Natural killer cell (primary cell): ENCODE data around the gene RNF43. TPM values are rescaled to one million over a fixed set of nuclear protein-coding genes. Genes with fewer than 3 reads are reported as not detected.

Source experiments
- ATAC-seq, 3 donors: fragments of 150-1000 bp in 2 of 3; fragments of 200-7000 bp in 1 of 3; cut with Tn5 transposase; 1 replicate in 1 of 3; 2 replicates in 2 of 3; pipeline ENCODE4 v1.10.0; 2021; ENCODE audit warnings: mild to moderate bottlenecking in 2 of 3, moderate library complexity in 2 of 3
- DNase-seq, 2 donors: peaks; one replicate each; pipeline versions ENCODE4 v3.0.0 to v3.0.0-alpha.2; 2013 to 2021; ENCODE audit warnings: mixed read lengths in 1 of 2
- H3K27ac ChIP-seq: one replicate; pipeline ENCODE4 v1.5.1; 2013; ENCODE audit warnings: mild to moderate bottlenecking, low read length
- H3K27me3 ChIP-seq: one replicate; pipeline ENCODE4 v1.6.1; 2013; ENCODE audit warnings: low read length; ENCODE audit not compliant: control insufficient read depth, insufficient read depth
- H3K36me3 ChIP-seq: one replicate; pipeline ENCODE4 v1.6.1; 2013; ENCODE audit warnings: low read length; ENCODE audit not compliant: control insufficient read depth, insufficient read depth
- H3K4me1 ChIP-seq: one replicate; pipeline ENCODE4 v1.6.1; 2013; ENCODE audit warnings: low read length; ENCODE audit not compliant: control insufficient read depth, insufficient read depth
- H3K4me3 ChIP-seq: one replicate; pipeline ENCODE4 v1.5.1; 2013; ENCODE audit warnings: low read length
- H3K9me3 ChIP-seq: one replicate; pipeline ENCODE4 v1.6.1; 2013; ENCODE audit warnings: low read length; ENCODE audit not compliant: control insufficient read depth, insufficient read depth
- H3K27ac Mint-ChIP-seq, 2 donors: one replicate each; pipeline ENCODE4 v1.8.0; 2022; ENCODE audit warnings: mild to moderate bottlenecking in 2 of 2, mixed read lengths in 2 of 2, moderate library complexity in 1 of 2
- H3K27me3 Mint-ChIP-seq, 2 donors: one replicate each; pipeline ENCODE4 v1.8.0; 2022; ENCODE audit warnings: low read depth in 2 of 2, mixed read lengths in 2 of 2
- H3K36me3 Mint-ChIP-seq: one replicate; pipeline ENCODE4 v1.8.0; 2022; ENCODE audit warnings: mixed read lengths
- H3K4me1 Mint-ChIP-seq, 2 donors: one replicate each; pipeline ENCODE4 v1.8.0; 2022; ENCODE audit warnings: mixed read lengths in 2 of 2
- H3K4me3 Mint-ChIP-seq: one replicate; pipeline ENCODE4 v1.8.0; 2022; ENCODE audit warnings: mild to moderate bottlenecking, moderate library complexity, mixed read lengths
- H3K9me3 Mint-ChIP-seq, 2 donors: one replicate each; pipeline ENCODE4 v1.8.0; 2022; ENCODE audit warnings: mixed read lengths in 2 of 2
- WGBS: methylation state at CpG from one replicate; pipeline ENCODE4 v1.1.7; 2013; ENCODE audit warnings: missing lambda C conversion rate; ENCODE audit not compliant: insufficient coverage; 5-methylcytosine and 5-hydroxymethylcytosine counted together
- intact Hi-C: fragments of 100-400 bp; cut with micrococcal nuclease; formaldehyde crosslinking; loops from one replicate; pipeline ENCODE4 v1.14.2; 2022
- total RNA-seq, 4 donors: library from RNA; stranded (reverse); fragments of 120-200 nt in 1 of 4; gene quantifications; one replicate each; pipeline versions ENCODE4 v1.2.3 to v1.2.4, GENCODE V29; 2013 to 2022
- TF ChIP-seq, protein P1 (sequence below): fragments of 200-600 bp; IDR thresholded peaks from one replicate; pipeline ENCODE4 v1.8.0; 2022; ENCODE audit warnings: antibody characterized with exemption

Gene RNF43
- total RNA-seq, 3 donors from 2014 or later (not counting 1 experiment from before 2014, with no cell fraction given), result 0.95 to 1.1 (median 1.0) TPM

DNA sequence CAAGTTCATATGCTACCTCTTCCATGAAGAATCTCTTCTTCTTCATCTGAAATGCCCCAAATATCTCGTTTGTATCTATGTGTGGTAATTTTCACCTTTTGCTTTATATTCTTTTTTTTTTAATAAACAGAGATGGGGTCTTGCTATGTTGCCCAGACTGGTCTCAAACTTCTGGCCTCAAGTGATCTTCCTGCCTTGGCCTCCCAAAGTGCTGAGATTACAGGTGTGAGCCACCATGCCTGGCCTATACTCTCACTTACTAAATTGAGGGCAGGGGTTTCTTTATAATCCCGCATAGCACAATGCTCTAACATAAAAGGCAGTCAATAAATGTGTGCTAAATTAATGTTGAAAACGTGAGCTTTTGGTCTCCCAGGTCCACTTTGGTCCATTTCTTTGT, 30.6 kb downstream of the RNF43 start:
- Mint-ChIP-seq H3K9me3 (no peaks in the 10 kb centered on the region), H3K4me3 (no peak overlapping the region), H3K27me3 (no peaks in the 10 kb centered on the region), H3K36me3 (no peaks in the 10 kb centered on the region), H3K27ac (no peak overlapping the region), H3K4me1 (peaks cover 27 to 34% of the 10 kb centered on the region in 2 donors)
- peaks cover 7% of the 10 kb centered on the region for H3K4me1 ChIP-seq
- H3K9me3 ChIP-seq, result no peaks in the 10 kb centered on the region
- DNase-seq (no peak), ATAC-seq (no peak)
- no peaks in the 10 kb centered on the region for H3K36me3 ChIP-seq
- WGBS, result 97% methylated on average over 2 of the region's 3 CpGs
- intact Hi-C loops, result no loop called here
- no peaks in the 10 kb centered on the region for H3K27me3 ChIP-seq
- no peak overlapping the region for H3K27ac ChIP-seq
- TF ChIP-seq, protein P1, sequence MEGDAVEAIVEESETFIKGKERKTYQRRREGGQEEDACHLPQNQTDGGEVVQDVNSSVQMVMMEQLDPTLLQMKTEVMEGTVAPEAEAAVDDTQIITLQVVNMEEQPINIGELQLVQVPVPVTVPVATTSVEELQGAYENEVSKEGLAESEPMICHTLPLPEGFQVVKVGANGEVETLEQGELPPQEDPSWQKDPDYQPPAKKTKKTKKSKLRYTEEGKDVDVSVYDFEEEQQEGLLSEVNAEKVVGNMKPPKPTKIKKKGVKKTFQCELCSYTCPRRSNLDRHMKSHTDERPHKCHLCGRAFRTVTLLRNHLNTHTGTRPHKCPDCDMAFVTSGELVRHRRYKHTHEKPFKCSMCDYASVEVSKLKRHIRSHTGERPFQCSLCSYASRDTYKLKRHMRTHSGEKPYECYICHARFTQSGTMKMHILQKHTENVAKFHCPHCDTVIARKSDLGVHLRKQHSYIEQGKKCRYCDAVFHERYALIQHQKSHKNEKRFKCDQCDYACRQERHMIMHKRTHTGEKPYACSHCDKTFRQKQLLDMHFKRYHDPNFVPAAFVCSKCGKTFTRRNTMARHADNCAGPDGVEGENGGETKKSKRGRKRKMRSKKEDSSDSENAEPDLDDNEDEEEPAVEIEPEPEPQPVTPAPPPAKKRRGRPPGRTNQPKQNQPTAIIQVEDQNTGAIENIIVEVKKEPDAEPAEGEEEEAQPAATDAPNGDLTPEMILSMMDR, result no peak
- H3K4me3 ChIP-seq, result no peak overlapping the region

DNA sequence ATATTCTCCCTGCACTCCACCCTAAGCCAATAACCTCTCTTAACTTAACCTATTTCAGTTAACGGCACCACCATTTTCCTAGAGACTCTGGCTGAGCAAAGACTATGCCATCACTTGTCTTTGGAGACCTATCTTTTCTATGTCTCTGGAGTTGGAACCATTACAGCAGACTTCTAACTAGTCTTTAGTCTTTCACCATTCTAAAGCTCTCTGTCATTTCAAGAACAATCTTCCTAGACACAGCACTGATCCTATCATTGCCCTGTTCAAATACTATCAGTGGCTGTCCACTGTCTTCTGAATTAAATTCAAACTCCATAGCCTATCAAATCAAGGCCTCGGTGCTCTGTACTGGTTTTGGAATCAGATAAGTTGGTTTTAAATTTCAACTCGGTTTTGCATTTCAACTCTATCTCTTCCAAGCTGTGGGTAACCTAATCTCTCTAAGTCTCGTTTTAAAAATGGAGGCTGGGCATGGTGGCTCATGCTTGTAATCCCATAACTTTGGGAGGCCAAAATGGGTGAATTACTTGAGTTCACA, 31.9 kb downstream of the RNF43 start:
- Histone ChIP-seq H3K36me3 (no peaks in the 10 kb centered on the region), H3K9me3 (no peaks in the 10 kb centered on the region), H3K27ac (no peak overlapping the region), H3K27me3 (no peaks in the 10 kb centered on the region), H3K4me3 (no peak overlapping the region), H3K4me1 (peaks cover 20% of the 10 kb centered on the region)
- peaks cover 40 to 47% of the 10 kb centered on the region in 2 donors for H3K4me1 Mint-ChIP-seq
- no peaks in the 10 kb centered on the region for H3K36me3 Mint-ChIP-seq
- H3K27ac Mint-ChIP-seq, result peak overlapping the region; percentile 0 to 21
- ATAC-seq (no peak), DNase-seq (no peak)
- TF ChIP-seq, protein P1, result no peak
- no peaks in the 10 kb centered on the region for H3K27me3 Mint-ChIP-seq
- peak overlapping the region; percentile 10 for H3K4me3 Mint-ChIP-seq
- intact Hi-C loops, result no loop called here
- no peaks in the 10 kb centered on the region for H3K9me3 Mint-ChIP-seq
- WGBS, result 78% methylated on average over 4 of the region's 4 CpGs

DNA sequence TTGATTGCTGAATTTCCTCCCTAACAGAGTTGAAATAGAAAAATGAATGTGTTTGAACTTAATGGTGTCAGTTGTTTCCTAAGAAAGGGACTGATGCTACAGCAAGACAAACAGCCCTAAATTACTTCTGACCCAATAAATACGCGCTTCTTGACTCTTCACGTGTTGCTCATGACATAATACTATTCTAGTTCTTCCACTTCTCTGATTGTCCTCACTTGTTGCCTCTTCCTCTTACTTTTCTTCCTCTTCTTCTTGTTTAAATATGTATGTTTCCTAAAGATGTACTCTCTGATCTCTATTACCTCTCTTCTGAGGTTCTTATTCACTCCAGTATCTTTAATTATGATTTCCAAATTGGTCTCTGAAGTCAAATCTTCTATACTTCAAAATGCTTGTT, 32.4 kb downstream of the RNF43 start:
- Mint-ChIP-seq H3K27me3 (no peaks in the 10 kb centered on the region), H3K9me3 (no peaks in the 10 kb centered on the region), H3K27ac (peak overlapping the region; percentile 0 to 21), H3K4me3 (peak overlapping the region; percentile 10), H3K36me3 (no peaks in the 10 kb centered on the region), H3K4me1 (peaks cover 45 to 52% of the 10 kb centered on the region in 2 donors)
- H3K27me3 ChIP-seq, result no peaks in the 10 kb centered on the region
- no peaks in the 10 kb centered on the region for H3K9me3 ChIP-seq
- H3K4me3 ChIP-seq, result no peak overlapping the region
- no peak for DNase-seq
- WGBS, result 94% methylated on average over 3 of the region's 3 CpGs
- no peaks in the 10 kb centered on the region for H3K36me3 ChIP-seq
- H3K4me1 ChIP-seq, result peaks cover 25% of the 10 kb centered on the region
- TF ChIP-seq, protein P1, result no peak
- intact Hi-C loops, result no loop called here
- no peak overlapping the region for H3K27ac ChIP-seq
- no peak for ATAC-seq

DNA sequence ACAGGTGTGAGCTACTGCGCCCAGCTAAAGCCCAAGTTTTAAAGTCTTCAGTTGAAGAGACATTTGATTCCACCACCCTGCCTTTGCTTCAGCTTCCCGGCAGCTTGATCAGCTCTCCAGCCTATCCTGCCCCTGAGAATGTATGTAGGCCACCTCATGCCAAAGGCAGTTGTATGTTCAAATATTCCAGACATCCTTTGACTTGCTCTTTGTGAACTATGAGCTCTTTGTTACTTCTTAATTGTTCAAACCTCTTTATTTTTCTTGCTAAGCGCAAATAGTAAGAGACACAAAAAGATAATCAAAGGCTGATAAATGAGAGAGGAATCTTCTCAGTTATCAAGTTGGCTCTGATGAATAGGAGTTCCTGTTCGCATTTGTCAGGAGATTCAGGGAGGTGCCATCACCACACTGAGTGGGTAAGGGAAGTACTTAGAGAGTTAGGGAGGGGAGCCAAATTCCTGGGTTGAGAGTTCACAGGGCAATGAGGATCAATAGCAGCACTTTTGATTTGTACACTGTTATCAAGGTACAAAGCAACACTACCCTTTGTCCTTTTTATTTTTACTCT, 33.4 kb downstream of the RNF43 start:
- TF ChIP-seq, protein P1, result no peak
- H3K27me3 Mint-ChIP-seq, result no peaks in the 10 kb centered on the region
- Histone ChIP-seq H3K36me3 (no peaks in the 10 kb centered on the region), H3K27ac (no peak overlapping the region), H3K4me1 (peaks cover 34% of the 10 kb centered on the region), H3K27me3 (no peaks in the 10 kb centered on the region), H3K4me3 (no peak overlapping the region), H3K9me3 (no peaks in the 10 kb centered on the region)
- H3K27ac Mint-ChIP-seq, result peak overlapping the region; percentile 51 to 86
- ATAC-seq, result no peak
- DNase-seq, result no peak
- no peak overlapping the region for H3K4me3 Mint-ChIP-seq
- no peaks in the 10 kb centered on the region for H3K9me3 Mint-ChIP-seq
- 96% methylated on average over 4 of the region's 4 CpGs for WGBS
- H3K4me1 Mint-ChIP-seq, result peaks cover 54 to 61% of the 10 kb centered on the region in 2 donors
- intact Hi-C loops, result no loop called here
- H3K36me3 Mint-ChIP-seq, result no peaks in the 10 kb centered on the region
